ENCODE data around the gene CC2D1A. TPM values are rescaled to one million over a fixed set of nuclear protein-coding genes. Genes with fewer than 3 reads are reported as not detected.

The CC2D1A gene
- total RNA-seq, 1 donor from 2014 or later: 35.2 TPM

GRCh38 chr19:13899393-13899792 is 6.6 kb upstream of the CC2D1A start:
- Mint-ChIP-seq H3K4me1 (ENCODE audit: low read depth) (no peaks in the 10 kb centered on the region), H3K9me3 (ENCODE audit: low read depth) (no peaks in the 10 kb centered on the region), H3K27ac (ENCODE audit: unreplicated experiment) (no peak overlapping the region), H3K27me3 (ENCODE audit: low read depth) (no peaks in the 10 kb centered on the region), H3K36me3 (ENCODE audit: low read depth) (no peaks in the 10 kb centered on the region), H3K4me3 (ENCODE audit: unreplicated experiment) (no peak overlapping the region)
- TF ChIP-seq, protein P1, sequence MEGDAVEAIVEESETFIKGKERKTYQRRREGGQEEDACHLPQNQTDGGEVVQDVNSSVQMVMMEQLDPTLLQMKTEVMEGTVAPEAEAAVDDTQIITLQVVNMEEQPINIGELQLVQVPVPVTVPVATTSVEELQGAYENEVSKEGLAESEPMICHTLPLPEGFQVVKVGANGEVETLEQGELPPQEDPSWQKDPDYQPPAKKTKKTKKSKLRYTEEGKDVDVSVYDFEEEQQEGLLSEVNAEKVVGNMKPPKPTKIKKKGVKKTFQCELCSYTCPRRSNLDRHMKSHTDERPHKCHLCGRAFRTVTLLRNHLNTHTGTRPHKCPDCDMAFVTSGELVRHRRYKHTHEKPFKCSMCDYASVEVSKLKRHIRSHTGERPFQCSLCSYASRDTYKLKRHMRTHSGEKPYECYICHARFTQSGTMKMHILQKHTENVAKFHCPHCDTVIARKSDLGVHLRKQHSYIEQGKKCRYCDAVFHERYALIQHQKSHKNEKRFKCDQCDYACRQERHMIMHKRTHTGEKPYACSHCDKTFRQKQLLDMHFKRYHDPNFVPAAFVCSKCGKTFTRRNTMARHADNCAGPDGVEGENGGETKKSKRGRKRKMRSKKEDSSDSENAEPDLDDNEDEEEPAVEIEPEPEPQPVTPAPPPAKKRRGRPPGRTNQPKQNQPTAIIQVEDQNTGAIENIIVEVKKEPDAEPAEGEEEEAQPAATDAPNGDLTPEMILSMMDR (IDR thresholded peaks at IDR 0.05): no peak
- DNase-seq (ENCODE audit: low spot score): no peak

GRCh38 chr19:13899912-13900584 is 6.0 kb upstream of the CC2D1A start:
- no peaks in the 10 kb centered on the region for H3K36me3 Mint-ChIP-seq (ENCODE audit: low read depth)
- TF ChIP-seq, protein P1 (IDR thresholded peaks at IDR 0.05): no peak
- no peaks in the 10 kb centered on the region for H3K27me3 Mint-ChIP-seq (ENCODE audit: low read depth)
- no peak for DNase-seq (ENCODE audit: low spot score)
- no peak overlapping the region for H3K27ac Mint-ChIP-seq (ENCODE audit: unreplicated experiment)
- H3K4me3 Mint-ChIP-seq (ENCODE audit: unreplicated experiment): no peak overlapping the region
- no peaks in the 10 kb centered on the region for H3K9me3 Mint-ChIP-seq (ENCODE audit: low read depth)
- no peaks in the 10 kb centered on the region for H3K4me1 Mint-ChIP-seq (ENCODE audit: low read depth)

DNA sequence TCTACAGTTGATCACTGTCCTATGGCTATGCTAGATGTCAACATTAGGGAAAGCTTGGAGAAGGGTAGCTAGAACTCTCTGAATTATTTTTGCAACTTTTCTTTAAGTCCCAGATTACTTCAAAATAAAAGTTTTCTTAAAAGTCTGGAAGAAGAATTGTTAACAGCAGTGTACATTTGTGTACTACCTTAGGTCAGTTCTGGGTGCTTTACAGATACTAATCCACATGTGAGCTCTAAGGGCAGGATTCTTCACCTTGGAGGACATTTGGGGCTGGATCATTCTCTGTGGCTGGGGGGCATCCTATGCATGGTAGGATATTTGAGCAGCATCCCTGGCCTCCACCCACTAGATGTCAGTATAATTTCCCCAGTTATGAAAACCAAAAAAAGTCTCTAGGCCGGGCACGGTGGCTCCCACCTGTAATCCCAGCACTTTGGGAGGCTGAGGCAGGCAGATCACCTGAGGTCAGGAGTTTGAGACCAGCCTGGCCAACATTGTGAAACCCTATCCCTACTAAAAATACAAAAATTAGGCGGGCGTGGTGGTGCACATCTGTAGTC is 2.9 kb upstream of the CC2D1A start:
- peaks cover 13% of the 10 kb centered on the region for H3K4me1 Mint-ChIP-seq (ENCODE audit: low read depth)
- H3K4me3 Mint-ChIP-seq (ENCODE audit: unreplicated experiment): no peak overlapping the region
- DNase-seq (ENCODE audit: low spot score): no peak
- H3K27ac Mint-ChIP-seq (ENCODE audit: unreplicated experiment): no peak overlapping the region
- no peaks in the 10 kb centered on the region for H3K36me3 Mint-ChIP-seq (ENCODE audit: low read depth)
- no peaks in the 10 kb centered on the region for H3K9me3 Mint-ChIP-seq (ENCODE audit: low read depth)
- TF ChIP-seq, protein P1 (IDR thresholded peaks at IDR 0.05): peak; percentile 73
- no peaks in the 10 kb centered on the region for H3K27me3 Mint-ChIP-seq (ENCODE audit: low read depth)

DNA sequence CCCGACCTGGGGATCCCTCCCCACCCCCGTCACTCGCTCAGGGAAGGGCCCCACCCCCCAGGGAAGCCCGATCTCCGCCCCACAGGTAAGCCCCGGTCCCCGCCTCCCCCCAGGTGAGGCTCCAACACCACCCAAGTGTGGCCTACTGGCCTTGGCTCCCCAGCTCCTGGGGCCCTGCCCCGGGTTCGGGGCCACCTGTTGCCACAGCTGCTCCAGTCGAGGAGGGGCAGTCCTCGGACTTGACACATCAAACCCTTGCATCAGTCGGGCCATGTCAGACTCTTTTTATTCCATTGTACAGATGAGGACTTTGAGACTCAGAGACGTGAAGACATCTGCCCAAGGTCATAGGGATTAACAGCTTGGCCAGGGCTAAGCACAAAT is 512 bp downstream of the CC2D1A start:
- H3K27me3 Mint-ChIP-seq (ENCODE audit: low read depth): no peaks in the 10 kb centered on the region
- H3K36me3 Mint-ChIP-seq (ENCODE audit: low read depth): peaks cover 4% of the 10 kb centered on the region
- peaks cover 13% of the 10 kb centered on the region for H3K4me1 Mint-ChIP-seq (ENCODE audit: low read depth)
- peak overlapping the region; percentile 51 for H3K27ac Mint-ChIP-seq (ENCODE audit: unreplicated experiment)
- H3K9me3 Mint-ChIP-seq (ENCODE audit: low read depth): no peaks in the 10 kb centered on the region
- TF ChIP-seq, protein P1 (IDR thresholded peaks at IDR 0.05): no peak
- peak overlapping the region; percentile 82 for H3K4me3 Mint-ChIP-seq (ENCODE audit: unreplicated experiment)
- DNase-seq (ENCODE audit: low spot score): no peak

GRCh38 chr19:13906910-13907309 is 909 bp downstream of the CC2D1A start:
- Mint-ChIP-seq H3K4me3 (ENCODE audit: unreplicated experiment) (peak overlapping the region; percentile 82), H3K4me1 (ENCODE audit: low read depth) (peaks cover 13% of the 10 kb centered on the region), H3K27me3 (ENCODE audit: low read depth) (no peaks in the 10 kb centered on the region), H3K27ac (ENCODE audit: unreplicated experiment) (peak overlapping the region; percentile 51), H3K36me3 (ENCODE audit: low read depth) (peaks cover 4% of the 10 kb centered on the region), H3K9me3 (ENCODE audit: low read depth) (no peaks in the 10 kb centered on the region)
- no peak for DNase-seq (ENCODE audit: low spot score)
- TF ChIP-seq, protein P1 (IDR thresholded peaks at IDR 0.05): no peak
